GM23338 (cell line): ENCODE data around the gene SSH3. TPM values are rescaled to one million over a fixed set of nuclear protein-coding genes. Genes with fewer than 3 reads are reported as not detected.

ENCODE experiments used
- ATAC-seq: fragments of 200-7000 bp; cut with Tn5 transposase; 3 replicates; pipeline ENCODE4 v1.9.1; 2020
- DNase-seq: peaks from one replicate; pipeline ENCODE4 v3.0.0-alpha.2; 2015; ENCODE audit warnings: low spot score
- H2AFZ ChIP-seq: fragments of 200-600 bp; sonication (generic); 2 replicates; pipeline ENCODE4 v1.8.0; 2016; ENCODE audit warnings: antibody characterized with exemption, mild to moderate bottlenecking, moderate library complexity
- H3F3A ChIP-seq: fragments of 200-600 bp; sonication (generic); replicated peaks from 2 replicates; pipeline ENCODE4 v1.8.0; 2017; ENCODE audit warnings: antibody characterized with exemption, mixed run types, low read depth
- H3K27ac ChIP-seq: fragments of 200-600 bp; sonication (generic); 2 replicates; pipeline ENCODE4 v1.6.1; 2016; ENCODE audit warnings: low read depth
- H3K27me3 ChIP-seq: fragments of 200-600 bp; sonication (generic); 2 replicates; pipeline ENCODE4 v1.8.0; 2016; ENCODE audit warnings: mild to moderate bottlenecking, mixed run types, moderate library complexity; ENCODE audit not compliant: insufficient read depth
- H3K36me3 ChIP-seq: fragments of 200-600 bp; sonication (generic); 2 replicates; pipeline ENCODE4 v1.8.0; 2016; ENCODE audit warnings: mild to moderate bottlenecking; ENCODE audit not compliant: insufficient read depth
- H3K4me1 ChIP-seq: fragments of 200-600 bp; sonication (generic); 2 replicates; pipeline ENCODE4 v1.8.0; 2016; ENCODE audit warnings: mild to moderate bottlenecking, moderate library complexity; ENCODE audit not compliant: insufficient read depth
- H3K4me2 ChIP-seq: fragments of 200-600 bp; sonication (generic); 2 replicates; pipeline ENCODE4 v1.7.1; 2017; ENCODE audit warnings: mixed run types
- H3K4me3 ChIP-seq: fragments of 200-600 bp; sonication (generic); 2 replicates; pipeline ENCODE4 v1.6.1; 2016; ENCODE audit warnings: mixed run types
- H3K79me2 ChIP-seq: fragments of 200-600 bp; sonication (generic); replicated peaks from 2 replicates; pipeline ENCODE4 v1.8.0; 2017; ENCODE audit warnings: mild to moderate bottlenecking; ENCODE audit not compliant: insufficient read depth
- H3K9me2 ChIP-seq: fragments of 200-600 bp; sonication (generic); 2 replicates; pipeline ENCODE4 v1.8.0; 2017; ENCODE audit not compliant: insufficient read depth
- H4K20me1 ChIP-seq: fragments of 200-600 bp; sonication (generic); replicated peaks from 2 replicates; pipeline ENCODE4 v1.8.0; 2017; ENCODE audit warnings: mild to moderate bottlenecking; ENCODE audit not compliant: insufficient read depth
- H3K27ac Mint-ChIP-seq: 2 replicates; pipeline ENCODE4 v1.8.0; 2020; ENCODE audit warnings: inconsistent platforms, mild to moderate bottlenecking, moderate library complexity, mixed read lengths
- H3K27me3 Mint-ChIP-seq: 3 replicates; pipeline ENCODE4 v1.8.0; 2022; ENCODE audit warnings: low read depth, mild to moderate bottlenecking, moderate library complexity, mixed read lengths, inconsistent platforms; ENCODE audit not compliant: insufficient read depth, poor library complexity
- H3K36me3 Mint-ChIP-seq: 3 replicates; pipeline ENCODE4 v1.8.0; 2021; ENCODE audit warnings: low read depth, mild to moderate bottlenecking, inconsistent platforms, moderate library complexity, mixed read lengths
- H3K4me1 Mint-ChIP-seq: 3 replicates; pipeline ENCODE4 v1.8.0; 2020; ENCODE audit warnings: mild to moderate bottlenecking, inconsistent platforms, mixed read lengths
- H3K4me3 Mint-ChIP-seq: 3 replicates; pipeline ENCODE4 v1.8.0; 2021; ENCODE audit warnings: moderate library complexity, mild to moderate bottlenecking, inconsistent platforms, mixed read lengths
- H3K9me3 Mint-ChIP-seq: 3 replicates; pipeline ENCODE4 v1.8.0; 2020; ENCODE audit warnings: moderate library complexity, mild to moderate bottlenecking, inconsistent platforms, mixed read lengths
- CREB1 ChIP-seq: fragments of 250-450 bp; sonication (Bioruptor Pico); IDR thresholded peaks from 2 replicates; pipeline ENCODE4 v1.5.0; 2020; ENCODE audit warnings: low read depth, mild to moderate bottlenecking, moderate library complexity
- EZH2 ChIP-seq: fragments of 200-600 bp; sonication (generic); IDR thresholded peaks from one replicate; pipeline ENCODE4 v1.8.0; 2017; ENCODE audit warnings: antibody characterized with exemption, mild to moderate bottlenecking, low read depth; ENCODE audit not compliant: unreplicated experiment
- EZH2phosphoT487 ChIP-seq: fragments of 200-600 bp; sonication (generic); IDR thresholded peaks from one replicate; pipeline ENCODE4 v1.8.1; 2018; ENCODE audit warnings: antibody characterized with exemption; ENCODE audit not compliant: unreplicated experiment
- JUNB ChIP-seq: IDR thresholded peaks from one replicate; pipeline ENCODE4 v1.6.1; 2016; ENCODE audit warnings: antibody characterized with exemption; ENCODE audit not compliant: unreplicated experiment
- NANOG ChIP-seq: IDR thresholded peaks from 2 replicates; pipeline ENCODE4 v1.6.1; 2016; ENCODE audit warnings: antibody characterized with exemption, borderline replicate concordance
- POLR2AphosphoS5 ChIP-seq: IDR thresholded peaks from 2 replicates; pipeline ENCODE4 v1.6.1; 2016; ENCODE audit warnings: antibody characterized with exemption, low read depth
- STAT1 ChIP-seq: IDR thresholded peaks from one replicate; pipeline ENCODE4 v1.6.1; 2016; ENCODE audit warnings: antibody characterized with exemption; ENCODE audit not compliant: unreplicated experiment
- ZNF114 ChIP-seq: fragments of 250-450 bp; sonication (Bioruptor Pico); IDR thresholded peaks from 2 replicates; pipeline ENCODE4 v1.5.0; 2020; ENCODE audit warnings: mild to moderate bottlenecking, moderate library complexity
- ZNF331 ChIP-seq: fragments of 250-450 bp; sonication (Bioruptor Pico); IDR thresholded peaks from 2 replicates; pipeline ENCODE4 v1.5.0; 2020; ENCODE audit warnings: low read depth, mild to moderate bottlenecking, moderate library complexity
- polyA plus RNA-seq: library from polyadenylated mRNA; unstranded; fragments of >200 nt; fragmentation: Nextera tagmentation; extraction: Ambion mirVana; gene quantifications from 2 replicates; pipeline ENCODE4 v1.2.1, GENCODE V29; 2016
- total RNA-seq: library from RNA; depleted of rRNA; stranded (reverse); fragments of >200 nt; shearing (Covaris generic); gene quantifications from 2 replicates; pipeline ENCODE4 v1.2.3, GENCODE V29; 2014
- TF ChIP-seq, protein P1 (sequence below): IDR thresholded peaks from 2 replicates; pipeline ENCODE4 v1.6.1; 2016; ENCODE audit warnings: antibody characterized with exemption
- TF ChIP-seq, protein P2 (sequence below), 2 experiments: fragments of 200-600 bp in 1 of 2; sonication (generic) in 1 of 2; conservative IDR thresholded peaks; 2 replicates each; pipeline versions ENCODE4 v1.5.1 to v1.6.1; 2016 to 2017; ENCODE audit warnings: antibody characterized with exemption in 2 of 2, low read depth in 2 of 2, mild to moderate bottlenecking in 2 of 2, moderate library complexity in 1 of 2
- TF ChIP-seq, protein P3 (sequence below): IDR thresholded peaks from one replicate; pipeline ENCODE4 v1.6.1; 2018; ENCODE audit warnings: antibody characterized with exemption; ENCODE audit not compliant: unreplicated experiment
- TF ChIP-seq, protein P4 (sequence below): fragments of 250-450 bp; sonication (Bioruptor Pico); IDR thresholded peaks from 2 replicates; pipeline ENCODE4 v1.5.0; 2020; ENCODE audit warnings: mild to moderate bottlenecking, moderate library complexity

Gene SSH3
- total and polyA plus RNA-seq, 2 experiments from 2014 or later, result 17.8 to 40.0 TPM

DNA sequence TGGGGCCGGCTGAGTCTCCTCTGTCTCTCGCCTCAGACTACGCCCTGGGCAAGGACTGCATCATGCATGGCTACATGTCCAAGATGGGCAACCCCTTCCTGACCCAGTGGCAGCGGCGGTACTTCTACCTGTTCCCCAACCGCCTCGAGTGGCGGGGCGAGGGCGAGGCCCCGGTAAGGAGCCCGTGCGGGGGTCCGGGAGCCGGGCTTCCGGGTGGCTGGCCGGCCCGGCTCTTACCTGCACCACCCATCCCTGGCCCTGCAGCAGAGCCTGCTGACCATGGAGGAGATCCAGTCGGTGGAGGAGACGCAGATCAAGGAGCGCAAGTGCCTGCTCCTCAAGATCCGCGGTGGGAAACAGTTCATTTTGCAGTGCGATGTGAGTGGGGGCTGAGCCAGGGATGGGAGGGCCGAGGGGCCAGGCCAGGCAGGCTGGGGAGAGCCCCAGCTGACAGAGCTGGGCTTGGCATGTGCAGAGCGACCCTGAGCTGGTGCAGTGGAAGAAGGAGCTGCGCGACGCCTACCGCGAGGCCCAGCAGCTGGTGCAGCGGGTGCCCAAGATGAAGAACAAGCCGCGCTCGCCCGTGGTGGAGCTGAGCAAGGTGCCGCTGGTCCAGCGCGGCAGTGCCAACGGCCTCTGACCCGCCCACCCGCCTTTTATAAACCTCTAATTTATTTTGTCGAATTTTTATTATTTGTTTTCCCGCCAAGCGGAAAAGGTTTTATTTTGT is 18.4 kb upstream of the SSH3 start:
- peaks cover 16% of the 10 kb centered on the region for H3K27me3 Mint-ChIP-seq

More for the DNA sequence above, 18.4 kb upstream of the SSH3 start:
- no peak for DNase-seq
- Histone ChIP-seq H3K4me1 (peaks cover 10% of the 10 kb centered on the region), H3K36me3 (peaks cover 7% of the 10 kb centered on the region), H3K27ac (no peak overlapping the region), H2AFZ (no peak overlapping the region), H3K9me2 (no peaks in the 10 kb centered on the region), H3K79me2 (no peaks in the 10 kb centered on the region), H3K4me2 (no peak overlapping the region), H3K4me3 (no peak overlapping the region), H3K27me3 (no peaks in the 10 kb centered on the region), H3F3A (0 out of 2 replicates have a peak, but pooled peaks cover 13% of the 10 kb centered on the region), H4K20me1 (no peaks in the 10 kb centered on the region)
- ATAC-seq, result no peak
- H3K27ac Mint-ChIP-seq, result no peak overlapping the region
- peaks cover 30% of the 10 kb centered on the region for H3K36me3 Mint-ChIP-seq
- H3K4me3 Mint-ChIP-seq, result no peak overlapping the region
- H3K9me3 Mint-ChIP-seq, result no peaks in the 10 kb centered on the region
- TF ChIP-seq NANOG (no peak), ZNF331 (CRISPR knock-in tag) (no peak), JUNB (no peak), STAT1 (no peak), EZH2phosphoT487 (no peak), ZNF114 (CRISPR knock-in tag) (no peak), CREB1 (CRISPR knock-in tag) (no peak), POLR2AphosphoS5 (no peak), EZH2 (no peak)
- TF ChIP-seq, protein P1, sequence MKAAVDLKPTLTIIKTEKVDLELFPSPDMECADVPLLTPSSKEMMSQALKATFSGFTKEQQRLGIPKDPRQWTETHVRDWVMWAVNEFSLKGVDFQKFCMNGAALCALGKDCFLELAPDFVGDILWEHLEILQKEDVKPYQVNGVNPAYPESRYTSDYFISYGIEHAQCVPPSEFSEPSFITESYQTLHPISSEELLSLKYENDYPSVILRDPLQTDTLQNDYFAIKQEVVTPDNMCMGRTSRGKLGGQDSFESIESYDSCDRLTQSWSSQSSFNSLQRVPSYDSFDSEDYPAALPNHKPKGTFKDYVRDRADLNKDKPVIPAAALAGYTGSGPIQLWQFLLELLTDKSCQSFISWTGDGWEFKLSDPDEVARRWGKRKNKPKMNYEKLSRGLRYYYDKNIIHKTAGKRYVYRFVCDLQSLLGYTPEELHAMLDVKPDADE, result no peak
- TF ChIP-seq, protein P2, sequence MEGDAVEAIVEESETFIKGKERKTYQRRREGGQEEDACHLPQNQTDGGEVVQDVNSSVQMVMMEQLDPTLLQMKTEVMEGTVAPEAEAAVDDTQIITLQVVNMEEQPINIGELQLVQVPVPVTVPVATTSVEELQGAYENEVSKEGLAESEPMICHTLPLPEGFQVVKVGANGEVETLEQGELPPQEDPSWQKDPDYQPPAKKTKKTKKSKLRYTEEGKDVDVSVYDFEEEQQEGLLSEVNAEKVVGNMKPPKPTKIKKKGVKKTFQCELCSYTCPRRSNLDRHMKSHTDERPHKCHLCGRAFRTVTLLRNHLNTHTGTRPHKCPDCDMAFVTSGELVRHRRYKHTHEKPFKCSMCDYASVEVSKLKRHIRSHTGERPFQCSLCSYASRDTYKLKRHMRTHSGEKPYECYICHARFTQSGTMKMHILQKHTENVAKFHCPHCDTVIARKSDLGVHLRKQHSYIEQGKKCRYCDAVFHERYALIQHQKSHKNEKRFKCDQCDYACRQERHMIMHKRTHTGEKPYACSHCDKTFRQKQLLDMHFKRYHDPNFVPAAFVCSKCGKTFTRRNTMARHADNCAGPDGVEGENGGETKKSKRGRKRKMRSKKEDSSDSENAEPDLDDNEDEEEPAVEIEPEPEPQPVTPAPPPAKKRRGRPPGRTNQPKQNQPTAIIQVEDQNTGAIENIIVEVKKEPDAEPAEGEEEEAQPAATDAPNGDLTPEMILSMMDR (conservative IDR thresholded peaks at IDR 0.05; ENCODE audit: low read depth in 2 of 2), result no peak
- TF ChIP-seq, protein P3, sequence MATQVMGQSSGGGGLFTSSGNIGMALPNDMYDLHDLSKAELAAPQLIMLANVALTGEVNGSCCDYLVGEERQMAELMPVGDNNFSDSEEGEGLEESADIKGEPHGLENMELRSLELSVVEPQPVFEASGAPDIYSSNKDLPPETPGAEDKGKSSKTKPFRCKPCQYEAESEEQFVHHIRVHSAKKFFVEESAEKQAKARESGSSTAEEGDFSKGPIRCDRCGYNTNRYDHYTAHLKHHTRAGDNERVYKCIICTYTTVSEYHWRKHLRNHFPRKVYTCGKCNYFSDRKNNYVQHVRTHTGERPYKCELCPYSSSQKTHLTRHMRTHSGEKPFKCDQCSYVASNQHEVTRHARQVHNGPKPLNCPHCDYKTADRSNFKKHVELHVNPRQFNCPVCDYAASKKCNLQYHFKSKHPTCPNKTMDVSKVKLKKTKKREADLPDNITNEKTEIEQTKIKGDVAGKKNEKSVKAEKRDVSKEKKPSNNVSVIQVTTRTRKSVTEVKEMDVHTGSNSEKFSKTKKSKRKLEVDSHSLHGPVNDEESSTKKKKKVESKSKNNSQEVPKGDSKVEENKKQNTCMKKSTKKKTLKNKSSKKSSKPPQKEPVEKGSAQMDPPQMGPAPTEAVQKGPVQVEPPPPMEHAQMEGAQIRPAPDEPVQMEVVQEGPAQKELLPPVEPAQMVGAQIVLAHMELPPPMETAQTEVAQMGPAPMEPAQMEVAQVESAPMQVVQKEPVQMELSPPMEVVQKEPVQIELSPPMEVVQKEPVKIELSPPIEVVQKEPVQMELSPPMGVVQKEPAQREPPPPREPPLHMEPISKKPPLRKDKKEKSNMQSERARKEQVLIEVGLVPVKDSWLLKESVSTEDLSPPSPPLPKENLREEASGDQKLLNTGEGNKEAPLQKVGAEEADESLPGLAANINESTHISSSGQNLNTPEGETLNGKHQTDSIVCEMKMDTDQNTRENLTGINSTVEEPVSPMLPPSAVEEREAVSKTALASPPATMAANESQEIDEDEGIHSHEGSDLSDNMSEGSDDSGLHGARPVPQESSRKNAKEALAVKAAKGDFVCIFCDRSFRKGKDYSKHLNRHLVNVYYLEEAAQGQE, result no peak
- TF ChIP-seq, protein P4, sequence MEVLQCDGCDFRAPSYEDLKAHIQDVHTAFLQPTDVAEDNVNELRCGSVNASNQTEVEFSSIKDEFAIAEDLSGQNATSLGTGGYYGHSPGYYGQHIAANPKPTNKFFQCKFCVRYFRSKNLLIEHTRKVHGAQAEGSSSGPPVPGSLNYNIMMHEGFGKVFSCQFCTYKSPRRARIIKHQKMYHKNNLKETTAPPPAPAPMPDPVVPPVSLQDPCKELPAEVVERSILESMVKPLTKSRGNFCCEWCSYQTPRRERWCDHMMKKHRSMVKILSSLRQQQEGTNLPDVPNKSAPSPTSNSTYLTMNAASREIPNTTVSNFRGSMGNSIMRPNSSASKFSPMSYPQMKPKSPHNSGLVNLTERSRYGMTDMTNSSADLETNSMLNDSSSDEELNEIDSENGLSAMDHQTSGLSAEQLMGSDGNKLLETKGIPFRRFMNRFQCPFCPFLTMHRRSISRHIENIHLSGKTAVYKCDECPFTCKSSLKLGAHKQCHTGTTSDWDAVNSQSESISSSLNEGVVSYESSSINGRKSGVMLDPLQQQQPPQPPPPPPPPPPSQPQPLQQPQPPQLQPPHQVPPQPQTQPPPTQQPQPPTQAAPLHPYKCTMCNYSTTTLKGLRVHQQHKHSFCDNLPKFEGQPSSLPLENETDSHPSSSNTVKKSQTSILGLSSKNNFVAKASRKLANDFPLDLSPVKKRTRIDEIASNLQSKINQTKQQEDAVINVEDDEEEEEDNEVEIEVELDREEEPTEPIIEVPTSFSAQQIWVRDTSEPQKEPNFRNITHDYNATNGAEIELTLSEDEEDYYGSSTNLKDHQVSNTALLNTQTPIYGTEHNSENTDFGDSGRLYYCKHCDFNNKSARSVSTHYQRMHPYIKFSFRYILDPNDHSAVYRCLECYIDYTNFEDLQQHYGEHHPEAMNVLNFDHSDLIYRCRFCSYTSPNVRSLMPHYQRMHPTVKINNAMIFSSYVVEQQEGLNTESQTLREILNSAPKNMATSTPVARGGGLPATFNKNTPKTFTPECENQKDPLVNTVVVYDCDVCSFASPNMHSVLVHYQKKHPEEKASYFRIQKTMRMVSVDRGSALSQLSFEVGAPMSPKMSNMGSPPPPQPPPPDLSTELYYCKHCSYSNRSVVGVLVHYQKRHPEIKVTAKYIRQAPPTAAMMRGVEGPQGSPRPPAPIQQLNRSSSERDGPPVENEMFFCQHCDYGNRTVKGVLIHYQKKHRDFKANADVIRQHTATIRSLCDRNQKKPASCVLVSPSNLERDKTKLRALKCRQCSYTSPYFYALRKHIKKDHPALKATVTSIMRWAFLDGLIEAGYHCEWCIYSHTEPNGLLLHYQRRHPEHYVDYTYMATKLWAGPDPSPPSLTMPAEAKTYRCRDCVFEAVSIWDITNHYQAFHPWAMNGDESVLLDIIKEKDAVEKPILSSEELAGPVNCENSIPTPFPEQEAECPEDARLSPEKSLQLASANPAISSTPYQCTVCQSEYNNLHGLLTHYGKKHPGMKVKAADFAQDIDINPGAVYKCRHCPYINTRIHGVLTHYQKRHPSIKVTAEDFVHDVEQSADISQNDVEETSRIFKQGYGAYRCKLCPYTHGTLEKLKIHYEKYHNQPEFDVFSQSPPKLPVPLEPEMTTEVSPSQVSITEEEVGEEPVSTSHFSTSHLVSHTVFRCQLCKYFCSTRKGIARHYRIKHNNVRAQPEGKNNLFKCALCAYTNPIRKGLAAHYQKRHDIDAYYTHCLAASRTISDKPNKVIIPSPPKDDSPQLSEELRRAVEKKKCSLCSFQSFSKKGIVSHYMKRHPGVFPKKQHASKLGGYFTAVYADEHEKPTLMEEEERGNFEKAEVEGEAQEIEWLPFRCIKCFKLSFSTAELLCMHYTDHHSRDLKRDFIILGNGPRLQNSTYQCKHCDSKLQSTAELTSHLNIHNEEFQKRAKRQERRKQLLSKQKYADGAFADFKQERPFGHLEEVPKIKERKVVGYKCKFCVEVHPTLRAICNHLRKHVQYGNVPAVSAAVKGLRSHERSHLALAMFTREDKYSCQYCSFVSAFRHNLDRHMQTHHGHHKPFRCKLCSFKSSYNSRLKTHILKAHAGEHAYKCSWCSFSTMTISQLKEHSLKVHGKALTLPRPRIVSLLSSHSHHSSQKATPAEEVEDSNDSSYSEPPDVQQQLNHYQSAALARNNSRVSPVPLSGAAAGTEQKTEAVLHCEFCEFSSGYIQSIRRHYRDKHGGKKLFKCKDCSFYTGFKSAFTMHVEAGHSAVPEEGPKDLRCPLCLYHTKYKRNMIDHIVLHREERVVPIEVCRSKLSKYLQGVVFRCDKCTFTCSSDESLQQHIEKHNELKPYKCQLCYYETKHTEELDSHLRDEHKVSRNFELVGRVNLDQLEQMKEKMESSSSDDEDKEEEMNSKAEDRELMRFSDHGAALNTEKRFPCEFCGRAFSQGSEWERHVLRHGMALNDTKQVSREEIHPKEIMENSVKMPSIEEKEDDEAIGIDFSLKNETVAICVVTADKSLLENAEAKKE (CRISPR knock-in tag), result no peak
- peaks cover 17% of the 10 kb centered on the region for H3K4me1 Mint-ChIP-seq
